GM12873 (cell line): ENCODE data around the gene PPP2R5E.

ENCODE experiments used
- CTCF ChIP-seq: IDR thresholded peaks from 2 replicates; pipeline ENCODE4 v1.5.1; 2012; ENCODE audit warnings: low read depth, mild to moderate bottlenecking, moderate library complexity, low read length, control low read depth; ENCODE audit not compliant: insufficient read depth; ENCODE audit errors: missing control alignments

PPP2R5E gene

GRCh38 chr14:63542231-63542999, 762 bp downstream of the PPP2R5E start:
- no peak for TF ChIP-seq CTCF

- TF ChIP-seq CTCF, result no peak
These were observed 7.3 kb downstream of the PPP2R5E start for GRCh38 chr14:63535918-63536317.

- no peak for TF ChIP-seq CTCF
These were observed 9.7 kb downstream of the PPP2R5E start for GRCh38 chr14:63533474-63533873.

GRCh38 chr14:63524537-63525155, 18.5 kb downstream of the PPP2R5E start:
- no peak for TF ChIP-seq CTCF

- no peak for TF ChIP-seq CTCF
These were observed 19.3 kb downstream of the PPP2R5E start for GRCh38 chr14:63523735-63524426.

GRCh38 chr14:63517354-63517753, 25.8 kb downstream of the PPP2R5E start:
- TF ChIP-seq CTCF, result no peak

- TF ChIP-seq CTCF, result no peak
These were observed 27.9 kb downstream of the PPP2R5E start for GRCh38 chr14:63515240-63515639.
